HEK293 (cell line): ENCODE data around the gene PTPRN2.
"Not testable (repeated sequence)": the region's sequence is repeated elsewhere in the genome, so short reads cannot be mapped to it uniquely, and the experiment has no call there.

Source experiments
- CTCF ChIA-PET: fragments of 350-600 bp; formaldehyde crosslinking; extraction: SDS; loops from one replicate; lab custom pipeline; 2021; ENCODE audit warnings: antibody characterized with exemption; lab: Yijun Ruan, JAX
- POLR2A ChIA-PET: fragments of 300-600 bp; formaldehyde crosslinking; extraction: SDS; loops from one replicate; lab custom pipeline; 2020; ENCODE audit warnings: antibody characterized with exemption, inconsistent platforms; lab: Yijun Ruan, JAX
- H3K27ac ChIP-seq: fragments of 200-500 bp; sonication (Bioruptor generic); 2 replicates; pipeline ENCODE4 v1.5.1; 2014; ENCODE audit warnings: low read depth, low read length, control low read depth, inconsistent platforms; ENCODE audit errors: extremely low read depth
- H3K36me3 ChIP-seq, 2 experiments: fragments of 200-500 bp in 1 of 2; sonication (Bioruptor generic) in 1 of 2; 1 replicate in 1 of 2; 2 replicates in 1 of 2; pipeline ENCODE4 v1.5.1; 2014 to 2017; ENCODE audit warnings: inconsistent platforms in 2 of 2, low read length in 2 of 2; ENCODE audit not compliant: control insufficient read depth in 2 of 2, insufficient read depth in 1 of 2
- H3K4me1 ChIP-seq: fragments of 200-500 bp; sonication (Bioruptor generic); 2 replicates; pipeline ENCODE4 v1.5.1; 2014; ENCODE audit warnings: mild to moderate bottlenecking, low read length, inconsistent platforms; ENCODE audit not compliant: control insufficient read depth, insufficient read depth
- H3K4me3 ChIP-seq: 2 replicates; pipeline ENCODE4 v1.5.1; 2011; ENCODE audit warnings: low read depth, mild to moderate bottlenecking, control low read depth, low read length, moderate library complexity
- H3K9me3 ChIP-seq: fragments of 200-500 bp; sonication (Bioruptor generic); 2 replicates; pipeline ENCODE4 v1.5.1; 2014; ENCODE audit warnings: low read depth, low read length, inconsistent platforms; ENCODE audit not compliant: control insufficient read depth, insufficient read depth
- EGR2 ChIP-seq: fragments of 450-650 bp; formaldehyde crosslinking; IDR thresholded peaks from 2 replicates; pipeline ENCODE4 v1.5.1; 2016; ENCODE audit warnings: low read depth, missing biosample characterization, missing genetic modification characterization
- MZF1 ChIP-seq: fragments of 450-650 bp; formaldehyde crosslinking; IDR thresholded peaks from 2 replicates; pipeline ENCODE4 v1.5.1; 2017; ENCODE audit warnings: missing biosample characterization, missing genetic modification characterization, borderline replicate concordance
- OVOL3 ChIP-seq: fragments of 450-650 bp; formaldehyde crosslinking; IDR thresholded peaks from 2 replicates; pipeline ENCODE4 v1.5.1; 2016; ENCODE audit warnings: missing biosample characterization, missing genetic modification characterization
- YY1 ChIP-seq: fragments of 450-650 bp; formaldehyde crosslinking; IDR thresholded peaks from 2 replicates; pipeline ENCODE4 v1.5.1; 2018; ENCODE audit warnings: missing biosample characterization, missing genetic modification characterization
- ZBTB8A ChIP-seq: fragments of 450-650 bp; formaldehyde crosslinking; IDR thresholded peaks from 2 replicates; pipeline ENCODE4 v1.5.1; 2016; ENCODE audit warnings: missing biosample characterization, missing genetic modification characterization
- ZFHX2 ChIP-seq: fragments of 450-650 bp; formaldehyde crosslinking; conservative IDR thresholded peaks from 2 replicates; pipeline ENCODE4 v1.5.1; 2016; ENCODE audit warnings: missing biosample characterization, missing genetic modification characterization
- ZNF112 ChIP-seq: fragments of 450-650 bp; formaldehyde crosslinking; IDR thresholded peaks from 2 replicates; pipeline ENCODE4 v1.5.0; 2017; ENCODE audit warnings: missing biosample characterization, missing genetic modification characterization
- ZNF114 ChIP-seq: fragments of 450-650 bp; formaldehyde crosslinking; IDR thresholded peaks from 2 replicates; pipeline ENCODE4 v1.5.0; 2017; ENCODE audit warnings: missing biosample characterization, missing genetic modification characterization
- ZNF16 ChIP-seq: fragments of 450-650 bp; formaldehyde crosslinking; IDR thresholded peaks from 2 replicates; pipeline ENCODE4 v1.5.1; 2016; ENCODE audit warnings: low read depth, missing biosample characterization, missing genetic modification characterization
- ZNF19 ChIP-seq: fragments of 450-650 bp; formaldehyde crosslinking; IDR thresholded peaks from 2 replicates; pipeline ENCODE4; 2016; ENCODE audit warnings: missing biosample characterization, missing genetic modification characterization, low read depth
- ZNF239 ChIP-seq: fragments of 450-650 bp; formaldehyde crosslinking; IDR thresholded peaks from 2 replicates; pipeline ENCODE4 v1.5.1; 2016; ENCODE audit warnings: missing biosample characterization, missing genetic modification characterization
- ZNF324 ChIP-seq: fragments of 450-650 bp; formaldehyde crosslinking; IDR thresholded peaks from 2 replicates; pipeline ENCODE4 v1.5.1; 2016; ENCODE audit warnings: missing biosample characterization, missing genetic modification characterization
- ZNF354C ChIP-seq: fragments of 450-650 bp; formaldehyde crosslinking; IDR thresholded peaks from 2 replicates; pipeline ENCODE4 v1.5.1; 2016; ENCODE audit warnings: missing biosample characterization, missing genetic modification characterization, low read depth, borderline replicate concordance
- ZNF426 ChIP-seq: fragments of 450-650 bp; formaldehyde crosslinking; IDR thresholded peaks from 2 replicates; pipeline ENCODE4 v1.5.1; 2017; ENCODE audit warnings: missing biosample characterization, missing genetic modification characterization, mild to moderate bottlenecking, inconsistent platforms, moderate library complexity
- ZNF473 ChIP-seq: fragments of 450-650 bp; formaldehyde crosslinking; IDR thresholded peaks from 2 replicates; pipeline ENCODE4 v1.5.1; 2017; ENCODE audit warnings: missing biosample characterization, missing genetic modification characterization
- ZNF560 ChIP-seq: fragments of 450-650 bp; formaldehyde crosslinking; IDR thresholded peaks from 2 replicates; pipeline ENCODE4 v1.5.1; 2017; ENCODE audit warnings: missing biosample characterization, missing genetic modification characterization, borderline replicate concordance
- ZNF571 ChIP-seq: fragments of 450-650 bp; formaldehyde crosslinking; IDR thresholded peaks from 2 replicates; pipeline ENCODE4 v1.5.0; 2017; ENCODE audit warnings: missing biosample characterization, missing genetic modification characterization
- ZNF624 ChIP-seq: fragments of 450-650 bp; formaldehyde crosslinking; IDR thresholded peaks from 2 replicates; pipeline ENCODE4 v1.5.1; 2017; ENCODE audit warnings: missing biosample characterization, missing genetic modification characterization
- ZNF658 ChIP-seq: fragments of 450-650 bp; formaldehyde crosslinking; IDR thresholded peaks from 2 replicates; pipeline ENCODE4; 2016; ENCODE audit warnings: missing biosample characterization, missing genetic modification characterization
- ZNF830 ChIP-seq: fragments of 450-650 bp; IDR thresholded peaks from 2 replicates; pipeline ENCODE4 v1.5.0; 2018; ENCODE audit warnings: missing biosample characterization, missing genetic modification characterization, low read depth, mild to moderate bottlenecking, moderate library complexity
- ZSCAN30 ChIP-seq: fragments of 450-650 bp; IDR thresholded peaks from 2 replicates; pipeline ENCODE4 v1.5.1; 2018; ENCODE audit warnings: missing biosample characterization, mild to moderate bottlenecking, missing genetic modification characterization, moderate library complexity
- TF ChIP-seq, protein P1 (sequence below): fragments of 450-650 bp; formaldehyde crosslinking; IDR thresholded peaks from 2 replicates; pipeline ENCODE4 v1.5.1; 2016; ENCODE audit warnings: missing biosample characterization, missing genetic modification characterization
- TF ChIP-seq, protein P2 (sequence below): fragments of 450-650 bp; IDR thresholded peaks from 2 replicates; pipeline ENCODE4 v1.5.1; 2018; ENCODE audit warnings: missing biosample characterization, mild to moderate bottlenecking, missing genetic modification characterization
- TF ChIP-seq, protein P3 (sequence below): fragments of 450-650 bp; formaldehyde crosslinking; conservative IDR thresholded peaks from 2 replicates; pipeline ENCODE4 v1.5.1; 2016; ENCODE audit warnings: low read depth, missing biosample characterization, missing genetic modification characterization

The PTPRN2 gene

DNA sequence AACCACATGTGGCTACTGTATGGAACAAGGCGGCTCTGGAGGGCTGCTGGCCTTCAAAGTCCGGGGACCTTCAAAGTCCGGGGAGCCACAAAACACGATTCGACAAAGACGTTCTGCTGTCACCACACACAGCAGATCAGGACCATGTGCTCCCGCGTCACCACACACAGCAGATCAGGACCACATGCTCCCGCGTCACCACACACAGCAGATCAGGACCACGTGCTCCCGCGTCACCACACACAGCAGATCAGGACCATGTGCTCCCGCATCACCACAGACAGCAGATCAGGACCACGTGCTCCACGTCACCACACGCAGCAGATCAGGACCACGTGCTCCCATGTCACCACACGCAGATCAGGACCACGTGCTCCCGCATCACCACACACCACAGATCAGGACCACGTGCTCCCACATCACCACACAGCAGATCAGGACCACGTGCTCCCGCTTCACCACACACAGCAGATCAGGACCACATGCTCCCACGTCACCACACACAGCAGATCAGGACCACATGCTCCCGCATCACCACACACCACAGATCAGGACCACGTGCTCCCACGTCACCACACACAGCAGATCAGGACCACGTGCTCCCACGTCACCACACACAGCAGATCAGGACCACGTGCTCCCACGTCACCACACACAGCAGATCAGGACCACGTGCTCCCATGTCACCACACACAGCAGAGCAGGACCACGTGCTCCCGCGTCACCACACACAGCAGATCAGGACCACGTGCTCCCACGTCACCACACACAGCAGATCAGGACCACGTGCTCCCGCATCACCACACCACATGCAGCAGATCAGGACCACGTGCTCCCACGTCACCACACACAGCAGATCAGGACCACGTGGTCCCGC is 1024.9 kb downstream of the PTPRN2 start:
- POLR2A ChIA-PET, CTCF ChIA-PET, H3K27ac ChIP-seq, H3K4me3 ChIP-seq, H3K4me1 ChIP-seq, H3K36me3 ChIP-seq, H3K9me3 ChIP-seq: not testable (repeated sequence)

DNA sequence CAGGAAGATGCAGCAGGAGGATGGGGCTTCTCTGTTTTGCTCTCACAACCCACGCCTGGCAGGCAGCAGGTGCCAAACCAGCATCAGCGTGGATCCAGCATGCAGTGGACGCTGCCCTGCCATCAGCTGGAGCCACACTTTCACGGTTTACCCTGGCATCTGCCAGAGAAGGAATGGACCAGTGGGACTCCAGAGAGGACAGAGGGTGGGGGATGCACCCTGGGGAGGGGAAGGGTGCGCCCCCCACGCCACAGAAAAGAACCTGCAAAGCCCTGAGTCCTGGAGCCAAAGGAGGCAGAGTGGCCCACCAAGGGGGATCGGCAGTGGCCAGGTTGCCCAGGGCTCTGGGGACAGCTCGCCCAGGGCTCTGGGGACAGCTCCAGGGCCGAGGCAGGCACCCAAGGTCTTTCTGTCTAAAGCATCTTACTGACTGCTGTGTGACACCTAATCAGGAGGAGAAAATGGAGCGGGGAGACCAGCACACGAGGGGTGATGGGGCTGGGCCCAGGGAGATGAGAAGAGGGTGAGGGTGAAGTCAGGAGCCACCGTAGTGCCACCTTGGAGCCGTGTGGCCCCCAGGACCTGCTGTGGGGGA is 1025.7 kb downstream of the PTPRN2 start:
- H3K9me3 ChIP-seq = no peaks in the 10 kb centered on the region
- H3K27ac ChIP-seq = no peak overlapping the region
- no peaks in the 10 kb centered on the region for H3K36me3 ChIP-seq
- H3K4me3 ChIP-seq = no peak overlapping the region
- no peaks in the 10 kb centered on the region for H3K4me1 ChIP-seq
- ChIA-PET POLR2A (no interaction called here), CTCF (no interaction called here)
- TF ChIP-seq, protein P1, sequence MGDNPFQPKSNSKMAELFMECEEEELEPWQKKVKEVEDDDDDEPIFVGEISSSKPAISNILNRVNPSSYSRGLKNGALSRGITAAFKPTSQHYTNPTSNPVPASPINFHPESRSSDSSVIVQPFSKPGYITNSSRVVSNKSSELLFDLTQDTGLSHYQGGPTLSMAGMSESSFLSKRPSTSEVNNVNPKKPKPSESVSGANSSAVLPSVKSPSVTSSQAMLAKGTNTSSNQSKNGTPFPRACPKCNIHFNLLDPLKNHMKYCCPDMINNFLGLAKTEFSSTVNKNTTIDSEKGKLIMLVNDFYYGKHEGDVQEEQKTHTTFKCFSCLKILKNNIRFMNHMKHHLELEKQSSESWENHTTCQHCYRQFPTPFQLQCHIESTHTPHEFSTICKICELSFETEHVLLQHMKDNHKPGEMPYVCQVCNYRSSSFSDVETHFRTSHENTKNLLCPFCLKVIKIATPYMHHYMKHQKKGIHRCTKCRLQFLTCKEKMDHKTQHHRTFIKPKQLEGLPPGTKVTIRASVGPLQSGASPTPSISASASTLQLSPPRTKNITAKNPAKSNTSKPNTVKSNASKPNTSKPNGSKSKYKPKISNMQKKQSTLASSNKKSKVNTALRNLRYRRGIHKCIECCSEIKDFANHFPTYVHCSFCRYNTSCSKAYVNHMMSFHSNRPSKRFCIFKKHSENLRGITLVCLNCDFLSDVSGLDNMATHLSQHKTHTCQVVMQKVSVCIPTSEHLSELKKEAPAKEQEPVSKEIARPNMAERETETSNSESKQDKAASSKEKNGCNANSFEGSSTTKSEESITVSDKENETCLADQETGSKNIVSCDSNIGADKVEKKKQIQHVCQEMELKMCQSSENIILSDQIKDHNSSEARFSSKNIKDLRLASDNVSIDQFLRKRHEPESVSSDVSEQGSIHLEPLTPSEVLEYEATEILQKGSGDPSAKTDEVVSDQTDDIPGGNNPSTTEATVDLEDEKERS = no peak
- TF ChIP-seq ZNF426 (tag by site-specific recombination) (no peak), ZNF16 (tag by site-specific recombination) (no peak)
- TF ChIP-seq, protein P2, sequence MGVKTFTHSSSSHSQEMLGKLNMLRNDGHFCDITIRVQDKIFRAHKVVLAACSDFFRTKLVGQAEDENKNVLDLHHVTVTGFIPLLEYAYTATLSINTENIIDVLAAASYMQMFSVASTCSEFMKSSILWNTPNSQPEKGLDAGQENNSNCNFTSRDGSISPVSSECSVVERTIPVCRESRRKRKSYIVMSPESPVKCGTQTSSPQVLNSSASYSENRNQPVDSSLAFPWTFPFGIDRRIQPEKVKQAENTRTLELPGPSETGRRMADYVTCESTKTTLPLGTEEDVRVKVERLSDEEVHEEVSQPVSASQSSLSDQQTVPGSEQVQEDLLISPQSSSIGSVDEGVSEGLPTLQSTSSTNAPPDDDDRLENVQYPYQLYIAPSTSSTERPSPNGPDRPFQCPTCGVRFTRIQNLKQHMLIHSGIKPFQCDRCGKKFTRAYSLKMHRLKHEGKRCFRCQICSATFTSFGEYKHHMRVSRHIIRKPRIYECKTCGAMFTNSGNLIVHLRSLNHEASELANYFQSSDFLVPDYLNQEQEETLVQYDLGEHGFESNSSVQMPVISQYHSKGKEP (tag by site-specific recombination) = no peak

DNA sequence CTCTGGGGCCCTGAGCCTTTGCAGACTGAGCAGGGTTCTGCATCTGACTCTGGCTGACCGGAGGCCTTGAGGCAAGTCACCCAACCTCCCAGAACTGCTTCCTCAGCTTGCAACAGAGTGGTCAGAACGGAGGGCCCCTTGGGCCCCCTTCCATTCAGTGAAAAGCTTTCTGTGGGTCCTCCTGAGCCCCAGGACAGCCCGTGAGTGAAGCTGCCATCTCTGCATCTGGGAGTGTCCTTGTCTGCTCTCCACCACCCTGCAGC is 1026.2 kb downstream of the PTPRN2 start:
- H3K36me3 ChIP-seq = no peaks in the 10 kb centered on the region
- H3K27ac ChIP-seq = no peak overlapping the region
- no peak overlapping the region for H3K4me3 ChIP-seq
- CTCF ChIA-PET = no interaction called here
- POLR2A ChIA-PET = no interaction called here
- H3K4me1 ChIP-seq = no peaks in the 10 kb centered on the region
- no peak for TF ChIP-seq MZF1
- TF ChIP-seq ZNF571 (tag by site-specific recombination) = no peak
- no peak for TF ChIP-seq ZNF112 (tag by site-specific recombination)
- TF ChIP-seq ZNF560 (tag by site-specific recombination) = no peak
- TF ChIP-seq ZNF830 (tag by site-specific recombination) = no peak
- TF ChIP-seq ZNF354C = no peak
- no peak for TF ChIP-seq ZNF19
- no peak for TF ChIP-seq ZBTB8A (tag by site-specific recombination)
- no peak for TF ChIP-seq ZNF114 (tag by site-specific recombination)
- TF ChIP-seq, protein P3, sequence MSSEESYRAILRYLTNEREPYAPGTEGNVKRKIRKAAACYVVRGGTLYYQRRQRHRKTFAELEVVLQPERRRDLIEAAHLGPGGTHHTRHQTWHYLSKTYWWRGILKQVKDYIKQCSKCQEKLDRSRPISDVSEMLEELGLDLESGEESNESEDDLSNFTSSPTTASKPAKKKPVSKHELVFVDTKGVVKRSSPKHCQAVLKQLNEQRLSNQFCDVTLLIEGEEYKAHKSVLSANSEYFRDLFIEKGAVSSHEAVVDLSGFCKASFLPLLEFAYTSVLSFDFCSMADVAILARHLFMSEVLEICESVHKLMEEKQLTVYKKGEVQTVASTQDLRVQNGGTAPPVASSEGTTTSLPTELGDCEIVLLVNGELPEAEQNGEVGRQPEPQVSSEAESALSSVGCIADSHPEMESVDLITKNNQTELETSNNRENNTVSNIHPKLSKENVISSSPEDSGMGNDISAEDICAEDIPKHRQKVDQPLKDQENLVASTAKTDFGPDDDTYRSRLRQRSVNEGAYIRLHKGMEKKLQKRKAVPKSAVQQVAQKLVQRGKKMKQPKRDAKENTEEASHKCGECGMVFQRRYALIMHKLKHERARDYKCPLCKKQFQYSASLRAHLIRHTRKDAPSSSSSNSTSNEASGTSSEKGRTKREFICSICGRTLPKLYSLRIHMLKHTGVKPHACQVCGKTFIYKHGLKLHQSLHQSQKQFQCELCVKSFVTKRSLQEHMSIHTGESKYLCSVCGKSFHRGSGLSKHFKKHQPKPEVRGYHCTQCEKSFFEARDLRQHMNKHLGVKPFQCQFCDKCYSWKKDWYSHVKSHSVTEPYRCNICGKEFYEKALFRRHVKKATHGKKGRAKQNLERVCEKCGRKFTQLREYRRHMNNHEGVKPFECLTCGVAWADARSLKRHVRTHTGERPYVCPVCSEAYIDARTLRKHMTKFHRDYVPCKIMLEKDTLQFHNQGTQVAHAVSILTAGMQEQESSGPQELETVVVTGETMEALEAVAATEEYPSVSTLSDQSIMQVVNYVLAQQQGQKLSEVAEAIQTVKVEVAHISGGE (tag by site-specific recombination) = no peak
- no peak for TF ChIP-seq ZFHX2
- TF ChIP-seq EGR2 = no peak
- no peak for TF ChIP-seq YY1 (tag by site-specific recombination)
- no peak for TF ChIP-seq ZSCAN30 (tag by site-specific recombination)
- TF ChIP-seq ZNF239 (tag by site-specific recombination) = no peak
- TF ChIP-seq ZNF658 (tag by site-specific recombination) = no peak
- TF ChIP-seq ZNF324 (tag by site-specific recombination) = no peak
- TF ChIP-seq ZNF624 (tag by site-specific recombination) = no peak
- no peak for TF ChIP-seq ZNF473 (tag by site-specific recombination)
- TF ChIP-seq OVOL3 (tag by site-specific recombination) = no peak
- H3K9me3 ChIP-seq = no peaks in the 10 kb centered on the region
